SK-N-SH treated with all-trans-retinoic acid at 6 μM for 48 hours (cell line): ENCODE results near the gene NAALADL2.

Source experiments
- CREB5 ChIP-seq: fragments of 250-450 bp; sonication (Bioruptor Pico); IDR thresholded peaks from 2 replicates; pipeline ENCODE4 v1.5.1; 2020; ENCODE audit warnings: low read depth, mild to moderate bottlenecking, moderate library complexity
- CSRNP3 ChIP-seq: fragments of 250-450 bp; sonication (Bioruptor Pico); IDR thresholded peaks from 2 replicates; pipeline ENCODE4 v1.5.1; 2021; ENCODE audit warnings: mild to moderate bottlenecking, moderate library complexity
- ISL1 ChIP-seq: fragments of 250-450 bp; sonication (Bioruptor Pico); IDR thresholded peaks from 2 replicates; pipeline ENCODE4 v2.1.2; 2022; ENCODE audit warnings: mild to moderate bottlenecking, moderate library complexity
- RARB ChIP-seq: fragments of 250-450 bp; sonication (Bioruptor Pico); IDR thresholded peaks from 2 replicates; pipeline ENCODE4 v1.8.0; 2021; ENCODE audit warnings: mild to moderate bottlenecking, moderate library complexity
- TSHZ2 ChIP-seq: fragments of 250-450 bp; sonication (Bioruptor Pico); IDR thresholded peaks from 2 replicates; pipeline ENCODE4 v1.5.0; 2020; ENCODE audit warnings: mild to moderate bottlenecking, moderate library complexity
- ZFP3 ChIP-seq: fragments of 250-450 bp; sonication (Bioruptor Pico); IDR thresholded peaks from 2 replicates; pipeline ENCODE4 v1.5.0; 2020; ENCODE audit warnings: mild to moderate bottlenecking, moderate library complexity

GRCh38 chr3:175349168-175349567 is 490.0 kb downstream of the NAALADL2 start:
- TF ChIP-seq ISL1 (CRISPR knock-in tag) (no peak), TSHZ2 (CRISPR knock-in tag) (no peak), RARB (CRISPR knock-in tag) (no peak), CSRNP3 (CRISPR knock-in tag) (no peak), ZFP3 (no peak), CREB5 (no peak)
